ENCODE results near the gene TINAGL1. TPM values are rescaled to one million over a fixed set of nuclear protein-coding genes. Genes with fewer than 3 reads are reported as not detected.

Gene TINAGL1
- total and polyA plus RNA-seq, 2 of the 13 experiments (the other 11 are each of a cell fraction or from before 2014, with no cell fraction given) = 24.7 to 76.8 TPM

- TF ChIP-seq, protein P1, sequence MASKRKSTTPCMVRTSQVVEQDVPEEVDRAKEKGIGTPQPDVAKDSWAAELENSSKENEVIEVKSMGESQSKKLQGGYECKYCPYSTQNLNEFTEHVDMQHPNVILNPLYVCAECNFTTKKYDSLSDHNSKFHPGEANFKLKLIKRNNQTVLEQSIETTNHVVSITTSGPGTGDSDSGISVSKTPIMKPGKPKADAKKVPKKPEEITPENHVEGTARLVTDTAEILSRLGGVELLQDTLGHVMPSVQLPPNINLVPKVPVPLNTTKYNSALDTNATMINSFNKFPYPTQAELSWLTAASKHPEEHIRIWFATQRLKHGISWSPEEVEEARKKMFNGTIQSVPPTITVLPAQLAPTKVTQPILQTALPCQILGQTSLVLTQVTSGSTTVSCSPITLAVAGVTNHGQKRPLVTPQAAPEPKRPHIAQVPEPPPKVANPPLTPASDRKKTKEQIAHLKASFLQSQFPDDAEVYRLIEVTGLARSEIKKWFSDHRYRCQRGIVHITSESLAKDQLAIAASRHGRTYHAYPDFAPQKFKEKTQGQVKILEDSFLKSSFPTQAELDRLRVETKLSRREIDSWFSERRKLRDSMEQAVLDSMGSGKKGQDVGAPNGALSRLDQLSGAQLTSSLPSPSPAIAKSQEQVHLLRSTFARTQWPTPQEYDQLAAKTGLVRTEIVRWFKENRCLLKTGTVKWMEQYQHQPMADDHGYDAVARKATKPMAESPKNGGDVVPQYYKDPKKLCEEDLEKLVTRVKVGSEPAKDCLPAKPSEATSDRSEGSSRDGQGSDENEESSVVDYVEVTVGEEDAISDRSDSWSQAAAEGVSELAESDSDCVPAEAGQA (IDR thresholded peaks at IDR 0.05; ENCODE audit: low read depth) = no peak
- TF ChIP-seq, protein P1 (CRISPR knock-in tag; IDR thresholded peaks at IDR 0.05; ENCODE audit: borderline replicate concordance) = no peak
- TF ChIP-seq, protein P2, sequence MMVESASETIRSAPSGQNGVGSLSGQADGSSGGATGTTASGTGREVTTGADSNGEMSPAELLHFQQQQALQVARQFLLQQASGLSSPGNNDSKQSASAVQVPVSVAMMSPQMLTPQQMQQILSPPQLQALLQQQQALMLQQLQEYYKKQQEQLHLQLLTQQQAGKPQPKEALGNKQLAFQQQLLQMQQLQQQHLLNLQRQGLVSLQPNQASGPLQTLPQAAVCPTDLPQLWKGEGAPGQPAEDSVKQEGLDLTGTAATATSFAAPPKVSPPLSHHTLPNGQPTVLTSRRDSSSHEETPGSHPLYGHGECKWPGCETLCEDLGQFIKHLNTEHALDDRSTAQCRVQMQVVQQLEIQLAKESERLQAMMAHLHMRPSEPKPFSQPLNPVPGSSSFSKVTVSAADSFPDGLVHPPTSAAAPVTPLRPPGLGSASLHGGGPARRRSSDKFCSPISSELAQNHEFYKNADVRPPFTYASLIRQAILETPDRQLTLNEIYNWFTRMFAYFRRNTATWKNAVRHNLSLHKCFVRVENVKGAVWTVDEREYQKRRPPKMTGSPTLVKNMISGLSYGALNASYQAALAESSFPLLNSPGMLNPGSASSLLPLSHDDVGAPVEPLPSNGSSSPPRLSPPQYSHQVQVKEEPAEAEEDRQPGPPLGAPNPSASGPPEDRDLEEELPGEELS (CRISPR knock-in tag; IDR thresholded peaks at IDR 0.05) = no peak
- TF ChIP-seq ZBTB38 (CRISPR knock-in tag; IDR thresholded peaks at IDR 0.05) (peak; percentile 96), ZNF746 (CRISPR knock-in tag; IDR thresholded peaks at IDR 0.05) (no peak), ZNF143 (CRISPR knock-in tag; IDR thresholded peaks at IDR 0.05) (no peak), ZMYM4 (CRISPR knock-in tag; IDR thresholded peaks at IDR 0.05) (no peak), ZFY (CRISPR knock-in tag; IDR thresholded peaks at IDR 0.05) (no peak), STAG1 (CRISPR knock-in tag; IDR thresholded peaks at IDR 0.05) (no peak), ZNF841 (CRISPR knock-in tag; IDR thresholded peaks at IDR 0.05; ENCODE audit: borderline replicate concordance) (no peak), ZNF101 (CRISPR knock-in tag; IDR thresholded peaks at IDR 0.05; ENCODE audit: borderline replicate concordance, low read depth) (no peak), RXRA (CRISPR knock-in tag; IDR thresholded peaks at IDR 0.05) (peak; percentile 24; the same call in 1 of the 2 replicates), HOXA3 (CRISPR knock-in tag; IDR thresholded peaks at IDR 0.05) (no peak; the same call in 1 of the 2 replicates), ZNF326 (CRISPR knock-in tag; IDR thresholded peaks at IDR 0.05; ENCODE audit: borderline replicate concordance) (no peak), ATAD3A (CRISPR knock-in tag; IDR thresholded peaks at IDR 0.05) (no peak), LBX2 (CRISPR knock-in tag; IDR thresholded peaks at IDR 0.05; ENCODE audit: borderline replicate concordance) (peak; percentile 28; the same call in 1 of the 2 replicates), ZNF530 (CRISPR knock-in tag; IDR thresholded peaks at IDR 0.05; ENCODE audit: low read depth) (no peak), MAF1 (CRISPR knock-in tag; IDR thresholded peaks at IDR 0.05; ENCODE audit: borderline replicate concordance) (no peak), MZF1 (CRISPR knock-in tag; IDR thresholded peaks at IDR 0.05; ENCODE audit: borderline replicate concordance) (no peak)
- TF ChIP-seq, protein P3, sequence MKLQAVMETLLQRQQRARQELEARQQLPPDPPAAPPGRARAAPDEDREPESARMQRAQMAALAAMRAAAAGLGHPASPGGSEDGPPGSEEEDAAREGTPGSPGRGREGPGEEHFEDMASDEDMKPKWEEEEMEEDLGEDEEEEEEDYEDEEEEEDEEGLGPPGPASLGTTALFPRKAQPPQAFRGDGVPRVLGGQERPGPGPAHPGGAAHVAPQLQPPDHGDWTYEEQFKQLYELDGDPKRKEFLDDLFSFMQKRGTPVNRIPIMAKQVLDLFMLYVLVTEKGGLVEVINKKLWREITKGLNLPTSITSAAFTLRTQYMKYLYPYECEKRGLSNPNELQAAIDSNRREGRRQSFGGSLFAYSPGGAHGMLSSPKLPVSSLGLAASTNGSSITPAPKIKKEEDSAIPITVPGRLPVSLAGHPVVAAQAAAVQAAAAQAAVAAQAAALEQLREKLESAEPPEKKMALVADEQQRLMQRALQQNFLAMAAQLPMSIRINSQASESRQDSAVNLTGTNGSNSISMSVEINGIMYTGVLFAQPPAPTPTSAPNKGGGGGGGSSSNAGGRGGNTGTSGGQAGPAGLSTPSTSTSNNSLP (IDR thresholded peaks at IDR 0.05; ENCODE audit: low read depth, low read length) = no peak
These were observed 27.8 kb upstream of the TINAGL1 start (continued) for GRCh38 chr1:31548534-31548906.

Data from HepG2 (cell line).